ENCODE results near the gene TENT4B. TPM values are rescaled to one million over a fixed set of nuclear protein-coding genes. Genes with fewer than 3 reads are reported as not detected.

The TENT4B gene
- total RNA-seq, 1 donor from 2014 or later: 7.7 TPM

- peak; percentile 44 to 57 for DNase-seq (ENCODE audit: low read depth in 2 of 2)
Observed at GRCh38 chr16:50195276-50195675, 42.2 kb downstream of the TENT4B start.

GRCh38 chr16:50195756-50196155 lies 42.6 kb downstream of the TENT4B start:
- DNase-seq (ENCODE audit: low read depth in 2 of 2): no peak

- peak in 1 of 2 donors; percentile 66 for DNase-seq (ENCODE audit: low read depth in 2 of 2)
Observed at GRCh38 chr16:50197582-50197981, 44.5 kb downstream of the TENT4B start.

GRCh38 chr16:50198802-50199403 lies 45.8 kb downstream of the TENT4B start:
- DNase-seq (ENCODE audit: low read depth in 2 of 2): no peak

GRCh38 chr16:50201787-50202186 lies 48.7 kb downstream of the TENT4B start:
- no peak for DNase-seq (ENCODE audit: low read depth in 2 of 2)

GRCh38 chr16:50202926-50203624 lies 50.0 kb downstream of the TENT4B start:
- DNase-seq (ENCODE audit: low read depth in 2 of 2): peak; percentile 89 to 92

- no peak for DNase-seq (ENCODE audit: low read depth in 2 of 2)
Observed at GRCh38 chr16:50203681-50204080, 50.6 kb downstream of the TENT4B start.

GRCh38 chr16:50204453-50205108 lies 51.5 kb downstream of the TENT4B start:
- no peak for DNase-seq (ENCODE audit: low read depth in 2 of 2)

GRCh38 chr16:50207652-50208051 lies 54.5 kb downstream of the TENT4B start:
- DNase-seq (ENCODE audit: low read depth in 2 of 2): peak; percentile 29 to 54

GRCh38 chr16:50208460-50208931 lies 55.4 kb downstream of the TENT4B start:
- peak; percentile 41 to 78 for DNase-seq (ENCODE audit: low read depth in 2 of 2)

GRCh38 chr16:50209546-50210265 lies 56.6 kb downstream of the TENT4B start:
- DNase-seq (ENCODE audit: low read depth in 2 of 2): no peak

- peak; percentile 87 to 89 for DNase-seq (ENCODE audit: low read depth in 2 of 2)
Observed at GRCh38 chr16:50210266-50211038, 57.3 kb downstream of the TENT4B start.

- peak; percentile 66 to 73 for DNase-seq (ENCODE audit: low read depth in 2 of 2)
Observed at GRCh38 chr16:50213939-50214519, 60.9 kb downstream of the TENT4B start.

- no peak for DNase-seq (ENCODE audit: low read depth in 2 of 2)
Observed at GRCh38 chr16:50215680-50216079, 62.6 kb downstream of the TENT4B start.

- no peak for DNase-seq (ENCODE audit: low read depth in 2 of 2)
Observed at GRCh38 chr16:50216231-50216630, 63.1 kb downstream of the TENT4B start.

GRCh38 chr16:50219402-50219975 lies 66.4 kb downstream of the TENT4B start:
- no peak for DNase-seq (ENCODE audit: low read depth in 2 of 2)

- DNase-seq (ENCODE audit: low read depth in 2 of 2): no peak
Observed at GRCh38 chr16:50224286-50224685, 71.2 kb downstream of the TENT4B start.

GRCh38 chr16:50227120-50227519 lies 74.0 kb downstream of the TENT4B start:
- no peak for DNase-seq (ENCODE audit: low read depth in 2 of 2)

- no peak for DNase-seq (ENCODE audit: low read depth in 2 of 2)
Observed at GRCh38 chr16:50227665-50228064, 74.6 kb downstream of the TENT4B start.

- no peak for DNase-seq (ENCODE audit: low read depth in 2 of 2)
Observed at GRCh38 chr16:50228364-50228868, 75.3 kb downstream of the TENT4B start.

All from lung microvascular endothelial cell (primary cell).